A549 treated with Hydrocortisone at 1 μM for 4 hours (cell line): ENCODE measurements around the gene ABLIM3. TPM values are rescaled to one million over a fixed set of nuclear protein-coding genes. Genes with fewer than 3 reads are reported as not detected.

Experiments used
- total RNA-seq: library from RNA; stranded (reverse); fragments of 200-300 nt; extraction: Qiagen RNA extraction; gene quantifications from 5 replicates; pipeline ENCODE4 v1.2.3, GENCODE V29; 2022

The ABLIM3 gene
- total RNA-seq: 19.4 to 23.0 TPM (median 20.5 TPM) in 5 replicates

GRCh38 chr5:149141224-149141956, at the start of gene ABLIM3:
Gene ABLIM3, plus strand, starts transcription at chr5:149141493. Its CDS starts 603 bp downstream, at chr5:149142096.

GRCh38 chr5:149271716-149272563, 130.6 kb downstream of the ABLIM3 start, which contains the start of gene AFAP1L1:
Gene AFAP1L1, plus strand, starts transcription at chr5:149271859. Its CDS starts 110 bp downstream, at chr5:149271969.

Other genes with a start within 250 kb of the ABLIM3 start
- gene SH3TC2, start 78.4 kb upstream of the ABLIM3 start, total RNA-seq: 0.60 to 0.99 TPM (median 0.69 TPM) in 5 replicates
- gene AFAP1L1, start 130.4 kb downstream of the ABLIM3 start, total RNA-seq: 9.9 to 13.6 TPM (median 12.6 TPM) in 5 replicates
- 6.7 to 9.4 TPM (median 8.1 TPM) in 5 replicates for gene GRPEL2, start 204.0 kb downstream of the ABLIM3 start, total RNA-seq
- gene PCYOX1L, start 216.6 kb downstream of the ABLIM3 start, total RNA-seq: 2.5 to 3.1 TPM (median 2.8 TPM) in 5 replicates
- 0.18 TPM in 1 of 5 replicates, not detected in the others for gene IL17B, start 237.8 kb downstream of the ABLIM3 start, total RNA-seq